ENCODE data around the gene SND1.

Gene SND1

GRCh38 chr7:128131731-128132130 is 479.7 kb downstream of the SND1 start:
- DNase-seq, result no peak

- DNase-seq, result no peak
Measured at GRCh38 chr7:128132426-128133069, 480.6 kb downstream of the SND1 start.

GRCh38 chr7:128135159-128135514 is 483.1 kb downstream of the SND1 start:
- no peak for DNase-seq

DNA sequence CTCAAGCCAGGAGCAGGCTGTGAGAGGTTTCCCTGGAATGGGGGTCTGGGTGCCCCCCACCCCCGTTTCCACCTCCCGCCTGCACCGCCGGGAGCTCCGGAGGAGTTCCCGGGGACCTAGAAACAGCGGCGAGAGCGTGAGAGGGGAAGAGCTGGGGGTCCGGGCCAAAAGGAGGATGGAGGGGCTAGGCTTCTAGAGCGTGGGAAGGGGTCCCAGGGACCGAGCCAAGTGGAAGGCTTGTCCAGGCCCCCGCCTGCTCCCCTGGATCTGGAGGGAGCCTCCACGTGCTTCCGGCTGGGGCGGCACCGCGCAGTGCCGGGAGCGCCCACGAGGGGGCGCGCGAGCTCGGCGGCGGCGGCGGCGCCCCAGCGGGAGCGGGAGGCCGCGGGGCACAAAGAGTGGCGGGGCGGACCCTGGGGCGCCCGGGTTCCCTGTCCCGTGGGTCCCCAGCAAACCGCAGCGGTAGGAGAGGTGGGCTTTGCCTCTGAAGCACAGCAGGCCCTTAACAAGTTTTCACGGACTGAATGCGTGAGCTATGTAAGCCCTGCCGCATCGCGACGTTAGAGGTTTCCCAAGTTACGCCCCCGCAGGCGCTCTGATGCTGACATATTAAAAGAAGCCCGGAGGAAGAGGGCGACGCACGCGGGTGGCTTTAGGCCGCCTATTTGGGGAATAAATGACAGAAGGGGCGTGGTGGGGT is 483.7 kb downstream of the SND1 start:
- no peak for DNase-seq

GRCh38 chr7:128136215-128136597 is 484.2 kb downstream of the SND1 start:
- DNase-seq, result no peak

GRCh38 chr7:128137181-128137580 is 485.2 kb downstream of the SND1 start:
- DNase-seq, result no peak

DNA sequence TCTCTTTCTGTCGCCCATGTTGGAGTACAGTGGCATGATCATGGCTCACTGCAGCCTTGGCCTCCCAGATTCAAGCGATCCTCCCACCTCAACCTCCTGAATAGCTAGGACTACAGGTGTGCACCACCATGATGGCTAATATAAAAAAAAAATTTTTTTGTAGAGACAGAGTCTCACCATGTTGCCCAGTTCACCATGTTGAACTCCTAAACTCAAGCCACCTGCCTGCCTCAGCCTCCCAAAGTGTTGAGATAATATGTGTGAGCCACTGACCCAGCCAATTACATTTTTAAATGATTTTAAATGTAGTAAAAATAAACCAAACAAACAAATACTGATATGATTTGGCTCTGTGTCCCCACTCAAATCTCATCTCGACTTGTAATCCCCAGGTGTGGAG is 487.4 kb downstream of the SND1 start:
- no peak for DNase-seq

DNA sequence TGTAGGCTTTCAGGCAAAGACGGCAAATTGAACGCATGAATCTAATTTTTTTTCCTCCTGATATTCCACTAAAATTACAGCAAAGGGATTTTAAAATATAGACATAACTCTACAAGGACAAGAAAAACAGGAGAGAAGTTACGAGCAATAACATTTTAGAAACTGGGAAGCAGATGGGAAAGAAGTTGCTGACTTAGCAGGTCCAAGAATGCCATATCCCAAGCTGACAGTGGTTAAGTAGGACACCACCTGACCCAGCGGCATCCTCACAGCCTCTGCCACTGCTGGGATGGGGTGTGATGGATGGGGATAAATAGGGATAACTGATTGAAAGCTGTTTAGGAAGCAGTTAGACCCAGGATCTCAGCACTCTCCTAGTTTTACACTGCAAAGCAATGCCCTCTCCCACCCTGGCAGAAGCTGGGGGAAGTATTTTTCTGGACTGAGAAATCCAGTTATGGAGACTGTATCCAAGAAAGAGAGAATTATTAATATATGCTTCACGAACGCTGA is 489.7 kb downstream of the SND1 start:
- no peak for DNase-seq

Measured in NCI-H748 treated with DMSO at 0.1 percent for 48 hours (cell line).